Activated CD4-positive, alpha-beta T cell treated with anti-CD3 and anti-CD28 coated beads for 48 hours (primary cell): ENCODE data around the gene RAB42.
"Not testable (repeated sequence)": the region's sequence is repeated elsewhere in the genome, so short reads cannot be mapped to it uniquely, and the experiment has no call there.

ENCODE experiments used
- DNase-seq: peaks from one replicate; pipeline ENCODE4 v3.0.0-alpha.2; 2020

The RAB42 gene

DNA sequence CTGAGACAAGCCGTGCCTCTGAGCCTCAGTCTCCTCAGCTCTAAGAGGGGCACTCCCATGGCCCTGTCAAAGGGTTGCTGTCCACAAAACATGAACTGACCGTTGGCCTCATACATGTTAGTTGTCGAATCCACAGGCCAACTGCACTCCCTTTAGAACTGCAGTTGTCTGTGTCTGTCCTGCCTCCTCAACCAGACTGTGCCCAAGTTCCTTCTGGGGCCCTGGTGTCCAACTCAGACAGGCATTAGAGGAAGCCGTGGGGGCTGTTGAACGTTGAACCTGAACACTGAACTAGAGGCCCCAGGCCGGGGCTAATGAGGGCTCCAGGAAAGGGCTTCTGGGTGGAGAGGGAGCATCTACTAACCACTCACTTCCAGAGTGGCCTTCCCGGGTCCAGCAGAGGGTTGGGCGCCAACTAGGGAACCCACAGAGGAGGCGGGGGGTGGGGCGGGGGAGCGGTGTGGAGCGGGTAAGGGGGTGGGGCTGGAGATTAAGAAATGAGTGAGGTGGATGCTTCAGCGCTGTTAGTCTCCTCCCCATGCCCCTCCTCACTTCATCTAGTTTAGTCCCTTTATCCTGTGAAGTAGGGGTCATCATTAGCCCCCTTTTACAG is at the start of gene RAB42:
TSS of gene RAB42 (plus strand) at position 558 of the 613 bp plus-strand sequence. CDS start 247 bp downstream, outside the sequence.
- no peak for DNase-seq

GRCh38 chr1:28545246-28545628 is 46.8 kb upstream of the RAB42 start:
- DNase-seq: no peak

- no peak for DNase-seq
Observed at GRCh38 chr1:28548318-28548717, 43.7 kb upstream of the RAB42 start.

- DNase-seq: no peak
Observed at GRCh38 chr1:28551381-28551780, 40.7 kb upstream of the RAB42 start.

DNA sequence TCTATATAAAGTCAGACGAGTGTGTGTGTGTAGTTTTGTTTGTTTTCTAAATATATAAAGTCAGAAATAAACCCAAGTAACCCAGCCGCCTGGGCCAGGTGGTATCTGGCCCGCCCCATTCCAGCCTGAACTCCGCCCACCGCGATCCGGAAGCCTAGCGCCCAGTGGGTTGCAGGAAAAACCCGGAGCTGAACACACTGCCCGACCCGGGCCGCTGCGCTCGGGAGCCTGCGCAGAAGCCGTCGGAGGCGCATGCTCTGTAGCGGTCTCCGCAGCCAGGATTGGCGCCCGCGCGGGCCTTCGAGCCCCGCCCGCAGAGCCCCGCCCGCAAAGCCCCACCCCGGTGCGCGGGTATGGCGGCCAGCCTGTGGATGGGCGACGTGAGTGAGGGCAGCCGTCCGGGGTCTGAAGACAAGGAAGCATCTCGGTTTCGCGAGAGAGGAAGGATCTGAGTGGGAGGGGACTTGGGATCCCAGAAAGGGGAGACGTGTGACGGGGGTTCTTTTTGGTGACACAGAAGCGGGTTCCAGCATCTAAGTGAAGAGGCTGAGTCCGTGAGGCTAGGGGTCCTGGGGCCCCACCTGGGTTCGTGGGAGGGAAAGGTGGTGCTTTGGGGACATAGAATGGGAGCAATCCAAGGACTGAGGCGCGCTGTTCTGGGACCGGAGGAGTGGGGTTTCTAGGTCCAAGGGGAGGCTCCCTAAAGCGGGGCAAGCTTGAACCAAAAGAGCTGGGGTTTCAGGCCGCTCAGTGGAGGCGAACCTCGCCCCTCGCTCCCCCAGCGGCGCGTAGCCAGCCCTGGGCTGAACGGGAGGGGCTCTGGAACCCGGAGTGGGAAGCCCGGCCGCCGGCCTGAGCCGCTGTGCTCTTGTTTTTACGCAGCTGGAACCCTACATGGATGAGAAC is 39.1 kb upstream of the RAB42 start, which contains the start of gene TRNAU1AP:
TSS of gene TRNAU1AP (plus strand) at position 328 of the 906 bp plus-strand sequence. CDS start at position 354, 26 bp downstream.
- DNase-seq: peak; percentile 99

DNA sequence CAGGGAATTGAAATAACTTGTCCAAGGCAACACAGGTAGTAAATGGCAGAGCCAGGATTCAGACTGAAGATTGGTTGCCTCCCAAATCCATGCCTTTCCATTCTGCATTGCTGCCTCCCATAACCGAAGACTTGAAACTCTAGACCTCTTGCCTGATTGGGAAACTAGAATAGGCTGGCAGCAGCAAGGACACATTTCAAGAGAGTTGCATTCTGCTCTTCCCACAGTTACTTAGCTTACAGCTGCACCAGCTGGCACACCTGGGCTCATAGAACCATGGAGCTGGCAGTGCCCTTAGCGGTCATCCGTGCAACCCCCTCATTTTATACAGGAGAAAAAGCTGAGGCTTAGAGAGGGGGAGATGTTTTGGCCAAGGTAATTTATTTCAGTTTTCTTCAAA is 31.2 kb upstream of the RAB42 start:
- DNase-seq: no peak

GRCh38 chr1:28564310-28564709 is 27.8 kb upstream of the RAB42 start:
- DNase-seq: no peak

DNA sequence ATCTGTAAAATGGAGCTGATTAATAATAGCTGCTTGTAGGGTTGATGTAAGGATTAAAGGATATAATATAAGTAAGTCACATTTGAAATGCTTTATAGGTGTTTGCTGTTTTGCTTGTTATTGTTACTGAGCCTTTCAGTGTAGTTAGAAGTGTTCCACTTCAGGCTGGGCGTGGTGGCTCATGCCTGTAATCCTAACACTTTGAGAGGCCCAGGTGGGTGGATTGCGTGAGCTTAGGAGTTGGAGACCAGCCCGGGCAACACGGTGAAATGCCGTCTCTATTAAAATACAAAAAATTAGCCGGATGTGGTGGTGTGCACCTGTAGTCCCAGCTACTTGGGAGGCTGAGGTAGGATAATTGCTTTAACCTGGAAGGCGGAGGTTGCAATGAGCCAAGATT is 27.0 kb upstream of the RAB42 start:
- DNase-seq: no peak

DNA sequence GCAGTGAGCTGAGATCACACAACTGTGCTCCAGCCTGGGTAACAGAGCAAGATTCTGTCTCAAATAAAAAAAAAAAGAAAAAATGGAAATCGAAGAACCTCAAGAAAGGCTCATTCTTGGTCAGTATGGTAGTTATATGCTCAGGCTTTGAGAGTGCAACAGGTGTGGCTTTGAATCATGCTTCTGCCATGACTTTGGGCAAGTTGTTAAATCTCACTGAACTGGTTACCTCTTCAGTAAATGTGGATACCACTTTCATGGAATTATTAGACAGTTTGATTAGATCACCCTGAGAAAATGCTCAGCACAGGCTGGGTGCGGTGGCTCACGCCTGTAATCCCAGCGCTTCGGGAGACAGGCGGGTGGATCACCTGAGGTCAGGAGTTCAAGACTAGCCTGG is 26.3 kb upstream of the RAB42 start:
- DNase-seq: no peak

- no peak for DNase-seq
Observed at GRCh38 chr1:28566931-28567330, 25.1 kb upstream of the RAB42 start.

GRCh38 chr1:28571911-28572310 is 20.2 kb upstream of the RAB42 start:
- no peak for DNase-seq

GRCh38 chr1:28572891-28573290 is 19.2 kb upstream of the RAB42 start:
- not testable (repeated sequence) for DNase-seq

DNA sequence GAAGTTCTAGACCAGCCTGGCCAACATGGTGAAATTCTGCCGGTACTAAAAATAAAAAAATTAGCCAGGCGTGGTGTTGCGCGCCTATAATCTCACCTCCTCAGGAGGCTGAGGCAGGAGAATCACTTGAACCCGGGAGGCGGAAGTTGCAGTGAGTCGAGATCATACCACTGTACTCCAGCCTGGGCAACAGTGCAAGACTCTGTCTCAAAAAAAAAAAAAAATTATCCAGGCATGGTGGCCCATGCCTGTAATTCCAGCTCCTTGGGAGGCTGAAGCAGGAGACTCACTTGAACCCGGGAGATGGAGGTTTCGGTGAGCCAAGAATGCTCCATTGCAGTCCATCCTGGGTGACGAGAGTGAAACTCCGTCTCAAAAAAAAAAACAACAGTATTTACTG is 18.5 kb upstream of the RAB42 start:
- DNase-seq: no peak

DNA sequence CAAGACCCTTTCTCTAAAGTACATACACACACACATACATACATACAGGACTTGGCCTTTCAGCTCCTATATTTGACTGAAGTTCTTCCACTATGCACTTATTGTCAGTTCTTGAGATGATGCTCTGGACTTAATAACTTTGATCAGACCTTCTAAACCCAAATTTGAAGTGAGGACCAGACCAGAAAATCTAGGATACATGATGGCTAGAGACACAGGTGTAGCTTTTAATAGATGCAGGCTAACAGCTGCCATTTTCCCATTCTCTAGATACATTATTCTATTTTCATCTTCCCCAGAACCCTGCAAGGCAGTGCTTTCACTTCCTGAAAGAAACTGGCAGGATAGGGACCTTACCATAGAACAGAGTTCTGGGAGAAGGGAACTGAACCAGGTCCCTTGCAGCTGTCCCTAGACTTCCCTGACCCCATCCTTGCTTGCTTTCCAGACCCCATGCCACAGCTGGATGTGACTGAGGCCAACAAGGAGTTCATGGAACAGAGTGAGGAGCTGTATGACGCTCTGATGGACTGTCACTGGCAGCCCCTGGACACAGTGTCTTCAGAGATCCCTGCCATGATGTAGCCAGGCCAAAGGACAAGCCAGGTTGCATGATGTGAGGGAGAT is 14.9 kb upstream of the RAB42 start:
- DNase-seq: peak; percentile 17

- DNase-seq: no peak
Observed at GRCh38 chr1:28577738-28578536, 14.1 kb upstream of the RAB42 start.

DNA sequence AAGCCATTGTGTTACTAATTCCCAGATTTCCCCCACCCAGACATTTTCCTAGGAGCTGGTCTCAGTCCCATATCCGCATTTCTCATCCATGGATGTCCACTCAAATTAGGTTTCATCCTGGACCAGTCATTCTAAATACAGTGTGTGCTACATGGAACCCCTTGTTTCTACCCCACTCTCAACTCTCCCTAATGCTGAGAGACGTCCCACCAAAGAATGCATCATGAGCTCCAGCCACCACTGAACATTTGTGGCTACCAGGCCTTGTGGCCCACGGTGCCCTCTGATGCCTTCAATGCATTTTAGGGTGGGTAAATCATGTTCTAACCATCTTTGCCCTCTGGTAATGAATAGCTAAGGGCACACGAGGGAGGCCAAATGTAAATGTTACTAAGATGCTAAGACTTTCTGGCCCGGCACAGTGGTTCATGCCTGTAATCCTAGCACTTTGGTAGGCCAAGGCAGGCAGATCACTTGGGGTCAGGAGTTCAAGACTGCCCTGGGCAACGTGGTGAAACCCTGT is 13.3 kb upstream of the RAB42 start:
- DNase-seq: no peak

- no peak for DNase-seq
Observed at GRCh38 chr1:28579401-28579800, 12.7 kb upstream of the RAB42 start.

DNA sequence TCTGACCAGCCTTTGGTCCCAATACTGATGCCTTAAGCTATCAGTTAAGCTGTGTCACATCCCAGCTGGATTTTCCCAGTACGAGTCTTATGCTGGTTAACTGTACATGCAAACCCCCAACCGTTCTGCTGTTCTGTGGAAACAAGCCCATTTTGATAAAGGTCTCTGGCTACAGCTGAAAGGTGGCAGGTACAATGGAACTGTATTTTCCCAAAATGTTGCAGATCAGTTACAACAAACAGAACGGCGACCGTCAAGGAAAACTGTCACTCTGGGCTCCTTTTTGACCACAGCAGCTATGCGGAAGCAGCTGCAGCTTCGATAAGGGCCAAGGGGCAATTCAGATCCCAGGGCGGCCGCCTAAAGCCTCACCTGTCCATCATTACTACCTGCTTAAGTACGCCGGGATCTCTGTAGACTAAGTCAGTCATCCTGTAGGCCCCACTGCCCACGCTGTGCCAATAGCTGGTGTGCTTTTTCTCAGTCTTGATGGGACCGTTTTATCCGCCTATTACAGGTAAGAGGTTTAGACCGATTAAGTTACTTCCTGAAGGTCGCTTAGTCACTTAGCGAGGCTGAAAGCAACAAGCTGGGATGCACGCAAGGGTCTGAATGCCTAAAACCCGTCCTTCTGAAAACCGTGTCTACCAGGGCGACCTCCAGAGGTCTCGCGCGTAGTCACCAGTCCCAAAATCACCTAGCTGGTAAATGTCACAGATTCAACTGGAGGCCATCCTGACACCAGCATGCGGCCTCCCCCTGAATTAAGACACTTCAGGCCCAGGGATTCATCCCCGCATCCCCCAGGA is 11.1 kb upstream of the RAB42 start:
- DNase-seq: peak; percentile 62

DNA sequence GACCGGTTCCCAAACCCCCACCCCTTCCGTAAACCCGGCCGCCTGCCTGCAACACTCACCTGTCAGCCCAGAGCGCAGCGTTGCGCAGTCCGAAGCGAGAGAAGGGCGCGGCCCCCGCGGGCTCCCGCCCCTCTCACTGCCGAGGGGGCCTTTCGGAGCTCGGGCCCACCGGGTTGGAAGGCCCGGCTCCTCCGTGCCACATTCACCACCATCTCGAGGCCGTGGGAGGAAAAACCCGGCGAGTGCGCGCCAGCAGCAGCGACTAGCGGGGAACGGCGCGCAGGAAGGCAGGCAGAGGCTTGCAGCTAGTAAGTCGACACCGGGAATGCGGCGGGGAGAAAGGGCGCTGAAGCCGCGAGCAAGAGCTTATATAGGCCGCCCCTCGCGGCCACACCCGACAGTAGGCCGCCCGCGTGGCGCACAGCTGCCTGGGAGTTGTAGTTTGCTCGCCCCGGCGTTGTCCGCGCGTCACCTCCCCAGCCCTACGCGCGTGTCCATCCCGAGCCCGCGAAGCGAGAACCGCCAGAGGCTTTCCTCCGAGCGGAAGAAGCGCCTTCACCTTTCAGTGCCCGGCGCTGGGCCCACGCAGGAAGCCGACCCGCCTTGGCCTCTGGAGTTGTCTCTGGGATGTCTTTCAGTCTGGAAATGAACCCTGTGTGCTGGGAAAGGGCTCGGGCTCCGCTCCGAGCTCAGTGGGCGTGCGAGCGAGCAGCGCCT is 10.4 kb upstream of the RAB42 start:
- DNase-seq: peak; percentile 97

- no peak for DNase-seq
Observed at GRCh38 chr1:28582248-28582615, 9.8 kb upstream of the RAB42 start.
